Stimulated activated CD4-positive, alpha-beta T cell treated with anti-CD3 and anti-CD28 coated beads, Interleukin-1b, Interleukin-23, amount 100 ng/mL, for 24 hours (primary cell): ENCODE results near the gene GPX4.

ENCODE experiments used
- DNase-seq, 4 experiments: peaks; one replicate each; pipeline ENCODE4 v3.0.0-alpha.2; 2020; ENCODE audit warnings: low read depth in 4 of 4, low spot score in 1 of 4

The GPX4 gene

GRCh38 chr19:1130771-1131717 is 27.2 kb downstream of the GPX4 start:
- DNase-seq: peak in 2 of 4 experiments; percentile 31 to 38

- peak; percentile 58 to 91 (median 78) for DNase-seq
Measured at GRCh38 chr19:1131718-1132551, 28.1 kb downstream of the GPX4 start.

GRCh38 chr19:1132552-1133383 is 29.0 kb downstream of the GPX4 start:
- DNase-seq: peak in 1 of 4 experiments; percentile 30

GRCh38 chr19:1133471-1133929 is 29.7 kb downstream of the GPX4 start:
- DNase-seq: peak in 3 of 4 experiments; percentile 54 to 73 (median 58)

GRCh38 chr19:1134431-1134830 is 30.6 kb downstream of the GPX4 start:
- no peak for DNase-seq

GRCh38 chr19:1135454-1135853 is 31.7 kb downstream of the GPX4 start:
- no peak for DNase-seq

- no peak for DNase-seq
Measured at GRCh38 chr19:1136201-1136600, 32.4 kb downstream of the GPX4 start.

- DNase-seq: no peak
Measured at GRCh38 chr19:1136621-1137317, 33.0 kb downstream of the GPX4 start.

- DNase-seq: no peak
Measured at GRCh38 chr19:1138121-1138520, 34.3 kb downstream of the GPX4 start.

GRCh38 chr19:1139126-1139525 is 35.3 kb downstream of the GPX4 start:
- no peak for DNase-seq

GRCh38 chr19:1140272-1141027 is 36.7 kb downstream of the GPX4 start:
- DNase-seq: no peak

- DNase-seq: no peak
Measured at GRCh38 chr19:1141944-1142343, 38.1 kb downstream of the GPX4 start.

GRCh38 chr19:1143828-1144399 is 40.1 kb downstream of the GPX4 start:
- no peak for DNase-seq

GRCh38 chr19:1144741-1145140 is 40.9 kb downstream of the GPX4 start:
- no peak for DNase-seq

- DNase-seq: no peak
Measured at GRCh38 chr19:1145635-1146411, 42.0 kb downstream of the GPX4 start.

GRCh38 chr19:1146412-1146699 is 42.6 kb downstream of the GPX4 start:
- no peak for DNase-seq

GRCh38 chr19:1146858-1147780 is 43.3 kb downstream of the GPX4 start:
- DNase-seq: no peak
